ENCODE measurements around the gene POGZ.

The POGZ gene

DNA sequence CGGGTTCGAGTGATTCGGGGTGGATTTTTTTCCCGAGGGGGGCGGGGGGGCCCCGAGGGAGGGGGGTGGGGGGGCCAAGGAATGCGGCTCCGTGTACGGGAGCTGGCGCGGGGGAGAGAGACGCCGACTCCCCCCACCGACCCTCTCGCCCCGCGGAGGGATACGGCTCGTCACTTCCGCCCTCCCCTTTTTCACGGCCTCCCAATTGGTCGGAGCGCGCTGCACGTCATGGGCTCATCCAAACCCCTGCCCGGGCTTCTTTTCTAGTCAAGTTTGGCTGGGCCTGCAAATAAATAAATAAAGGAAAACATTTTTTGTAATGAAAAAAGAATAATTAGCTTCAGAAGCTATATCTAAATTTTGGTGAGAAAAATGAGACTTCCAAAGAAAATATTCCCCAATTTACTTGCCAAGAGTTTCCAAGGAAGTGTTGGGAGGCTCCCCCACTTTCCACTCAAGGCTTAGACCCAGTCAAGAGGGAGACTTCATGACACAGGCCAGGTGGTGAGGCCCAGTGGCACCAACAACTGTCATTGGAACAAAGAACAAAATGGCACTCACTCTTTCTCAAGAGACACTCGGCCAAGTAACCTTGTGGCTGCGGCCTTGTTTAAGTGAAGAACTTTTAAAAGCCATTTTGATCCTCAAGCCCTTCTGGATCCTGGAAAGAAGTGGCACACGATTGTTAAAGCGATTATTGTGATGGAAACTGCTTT, at the start of gene POGZ:
TSS of gene POGZ (minus strand) at position 164 of the 716 bp plus-strand sequence. CDS start 17,290 bp downstream, outside the sequence.
- peak; percentile 96 for DNase-seq

- no peak for DNase-seq
Measured at GRCh38 chr1:151508833-151509232, 49.5 kb upstream of the POGZ start.

DNA sequence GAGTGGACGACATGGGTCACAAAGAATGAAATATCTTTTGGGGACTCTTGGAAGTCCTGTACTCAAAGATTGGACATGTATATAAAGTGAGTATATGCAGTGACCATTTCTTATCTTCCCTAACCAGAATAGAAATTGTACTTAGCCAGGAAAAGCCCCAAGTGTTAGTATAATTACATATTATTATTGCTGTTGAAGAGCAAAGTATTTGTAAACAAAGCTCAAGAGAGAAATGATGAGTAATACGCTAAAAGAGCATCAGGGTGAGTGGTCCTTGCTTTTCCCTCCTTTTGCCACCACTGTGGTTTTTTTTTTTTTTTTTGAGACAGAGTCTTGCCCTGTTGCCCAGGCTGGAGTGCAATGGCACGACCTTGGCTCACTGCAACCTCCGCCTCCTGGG, 45.5 kb upstream of the POGZ start:
- no peak for DNase-seq

- DNase-seq = no peak
Measured at GRCh38 chr1:151504252-151504651, 45.0 kb upstream of the POGZ start.

- DNase-seq = no peak
Measured at GRCh38 chr1:151502859-151503780, 43.8 kb upstream of the POGZ start.

GRCh38 chr1:151502035-151502700, 42.9 kb upstream of the POGZ start:
- no peak for DNase-seq

- no peak for DNase-seq
Measured at GRCh38 chr1:151501474-151501873, 42.2 kb upstream of the POGZ start.

GRCh38 chr1:151499930-151500329, 40.6 kb upstream of the POGZ start:
- DNase-seq = no peak

DNA sequence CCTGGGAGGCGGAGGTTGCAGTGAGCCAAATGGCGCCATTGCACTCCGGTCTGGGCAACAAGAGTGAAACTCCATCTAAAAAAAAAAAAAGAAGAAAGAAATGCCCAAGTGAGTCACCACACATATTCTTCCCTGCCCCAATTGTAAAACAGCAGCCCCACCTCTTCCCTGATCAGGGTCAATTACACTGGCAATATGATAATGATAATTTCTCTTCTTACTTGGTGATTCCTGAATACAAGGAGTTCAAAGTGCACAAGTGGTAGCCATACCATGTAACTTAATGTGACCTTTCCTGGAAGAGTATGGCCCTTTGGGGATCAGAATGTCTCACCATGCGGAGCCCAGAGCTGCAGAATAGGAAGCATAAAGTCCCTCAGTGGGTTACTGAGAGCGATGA, 40.1 kb upstream of the POGZ start:
- DNase-seq = no peak

GRCh38 chr1:151495316-151495715, 36.0 kb upstream of the POGZ start:
- DNase-seq = no peak

- no peak for DNase-seq
Measured at GRCh38 chr1:151494741-151495281, 35.5 kb upstream of the POGZ start.

GRCh38 chr1:151493042-151493441, 33.7 kb upstream of the POGZ start:
- DNase-seq = no peak

DNA sequence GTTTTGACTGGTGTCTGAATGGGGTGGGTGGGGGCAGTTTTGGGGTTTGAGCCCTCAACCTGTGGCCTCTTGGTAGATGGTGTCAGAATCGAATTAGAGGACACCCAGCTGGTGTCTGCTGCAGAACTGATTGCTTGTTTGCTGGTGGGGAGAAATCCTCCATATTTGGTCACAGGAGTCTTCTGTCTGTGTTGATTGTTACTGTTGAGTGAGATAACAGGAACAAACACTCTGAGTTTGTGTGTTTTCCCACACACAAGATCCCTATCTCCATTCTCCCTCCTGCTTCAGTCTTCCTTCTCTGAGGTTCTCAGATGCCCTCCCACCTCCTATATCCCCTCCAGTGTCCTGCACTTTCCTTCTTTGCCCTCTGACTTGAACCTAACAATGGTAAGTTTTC, 32.8 kb upstream of the POGZ start:
- no peak for DNase-seq

GRCh38 chr1:151491641-151492040, 32.3 kb upstream of the POGZ start:
- DNase-seq = no peak

- no peak for DNase-seq
Measured at GRCh38 chr1:151486557-151486956, 27.3 kb upstream of the POGZ start.

DNA sequence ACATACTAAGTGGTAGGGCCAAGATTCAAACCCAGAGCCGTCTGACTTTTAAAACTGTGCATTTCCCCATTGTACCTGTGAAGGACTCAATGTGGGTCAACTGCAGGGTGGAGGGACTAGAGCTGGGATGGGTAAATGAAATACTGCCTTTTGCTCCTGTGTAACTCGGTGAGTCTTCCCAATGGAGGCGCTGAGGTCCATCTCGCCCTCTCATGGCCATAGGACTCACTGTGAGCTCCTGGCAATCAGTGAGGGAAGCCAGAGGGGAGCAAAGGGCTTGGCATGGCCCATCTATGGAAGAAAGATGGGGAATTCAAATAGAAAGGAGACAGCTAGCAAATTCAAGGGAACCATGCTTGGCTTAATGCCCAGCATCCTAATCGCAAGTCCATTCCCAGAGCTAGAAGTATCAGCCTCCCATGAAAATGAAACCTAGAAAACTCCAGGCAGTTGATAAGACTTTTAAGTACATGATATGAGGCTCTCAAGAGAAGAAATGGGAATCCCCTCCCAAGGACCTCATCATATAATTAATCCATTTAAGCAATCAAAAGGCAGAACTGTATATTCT, 26.5 kb upstream of the POGZ start:
- DNase-seq = no peak

GRCh38 chr1:151482017-151482416, 22.7 kb upstream of the POGZ start:
- DNase-seq = no peak

DNA sequence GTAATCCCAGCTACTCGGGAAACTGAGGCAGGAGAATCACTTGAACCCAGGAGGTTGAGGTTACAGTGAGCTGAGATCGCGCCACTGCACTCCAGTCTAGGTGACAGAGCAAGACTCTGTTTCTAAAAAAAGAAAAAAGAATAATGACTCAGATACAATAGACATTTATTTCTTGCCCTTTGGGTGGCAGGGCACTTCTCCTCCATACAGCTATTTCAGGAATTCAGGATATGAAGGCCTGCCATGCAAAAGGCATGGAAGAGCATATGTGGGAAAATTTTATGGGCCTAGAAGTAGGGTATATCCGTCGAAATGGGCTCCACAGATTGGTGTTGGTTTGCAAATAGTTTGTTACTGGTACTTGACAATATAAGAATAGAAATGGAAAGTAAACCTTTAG, 20.2 kb upstream of the POGZ start:
- DNase-seq = no peak

DNA sequence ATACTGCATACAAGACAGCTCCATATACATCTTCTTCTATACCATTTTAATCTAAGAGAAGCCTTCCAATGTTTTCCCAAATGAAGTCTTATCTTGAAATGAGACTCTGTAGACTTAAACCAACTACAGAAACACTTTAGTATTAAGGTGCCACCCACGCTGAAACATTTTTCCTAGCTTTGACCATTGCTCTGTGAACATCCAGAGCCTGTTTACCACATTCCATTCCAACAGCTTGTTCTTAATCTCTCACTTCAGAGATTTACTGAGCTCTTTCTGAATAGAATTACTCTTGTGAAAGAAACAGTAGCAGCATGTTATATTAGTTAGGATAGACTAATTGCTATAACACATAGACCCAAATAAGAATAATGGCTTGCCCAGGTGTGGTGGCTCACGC, 19.6 kb upstream of the POGZ start:
- DNase-seq = no peak

DNA sequence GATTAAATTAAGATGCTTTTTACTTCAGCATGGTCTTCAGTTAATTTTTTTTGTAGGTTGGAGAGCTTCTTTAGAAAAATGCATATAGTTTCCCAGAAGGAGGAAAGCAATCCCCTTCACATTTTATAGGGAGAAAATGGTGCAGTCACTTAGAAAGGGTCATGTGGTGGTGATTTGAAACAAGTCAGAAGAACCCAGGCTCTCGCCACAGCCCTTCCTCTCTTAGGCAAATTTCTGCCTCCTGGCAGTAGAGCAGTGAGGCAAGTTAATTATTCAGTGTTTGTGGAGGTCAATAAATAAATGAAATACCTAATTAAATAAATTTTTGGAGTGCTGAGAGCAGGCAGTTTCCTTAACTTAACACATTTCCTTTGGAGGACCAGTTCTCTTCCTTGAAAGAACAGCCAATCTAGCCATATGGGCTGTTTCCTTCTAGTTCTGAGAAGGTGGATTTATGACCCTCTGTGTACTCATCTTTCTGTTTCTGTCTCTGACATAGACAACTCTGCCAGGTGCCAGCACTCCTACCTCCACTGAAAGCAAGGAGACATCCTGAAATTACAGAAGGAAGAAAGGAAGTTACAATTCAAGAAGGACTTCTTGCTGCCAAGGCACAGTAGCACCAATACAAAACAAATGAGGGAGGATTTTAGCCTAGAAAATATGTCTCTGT, 19.0 kb upstream of the POGZ start:
- no peak for DNase-seq

DNA sequence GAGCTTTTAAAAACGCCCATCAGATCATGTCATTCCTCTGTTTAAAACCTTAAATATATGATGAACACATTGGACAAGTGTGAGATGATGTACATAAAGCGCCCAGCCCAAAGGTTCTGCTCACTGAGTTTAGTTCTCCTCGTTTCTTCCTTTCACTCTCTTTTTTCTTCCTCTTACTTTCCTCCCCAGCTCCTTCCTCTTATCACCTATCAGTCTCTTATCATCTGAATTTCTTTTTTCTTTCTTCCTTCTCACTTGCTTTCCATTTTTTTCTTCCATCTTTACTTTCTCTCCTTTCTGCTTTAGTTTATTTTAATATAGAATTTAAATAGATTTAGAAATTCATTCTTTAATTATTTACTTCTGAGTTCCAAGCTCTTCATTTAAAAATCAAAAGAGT, 17.8 kb upstream of the POGZ start:
- DNase-seq = no peak

DNA sequence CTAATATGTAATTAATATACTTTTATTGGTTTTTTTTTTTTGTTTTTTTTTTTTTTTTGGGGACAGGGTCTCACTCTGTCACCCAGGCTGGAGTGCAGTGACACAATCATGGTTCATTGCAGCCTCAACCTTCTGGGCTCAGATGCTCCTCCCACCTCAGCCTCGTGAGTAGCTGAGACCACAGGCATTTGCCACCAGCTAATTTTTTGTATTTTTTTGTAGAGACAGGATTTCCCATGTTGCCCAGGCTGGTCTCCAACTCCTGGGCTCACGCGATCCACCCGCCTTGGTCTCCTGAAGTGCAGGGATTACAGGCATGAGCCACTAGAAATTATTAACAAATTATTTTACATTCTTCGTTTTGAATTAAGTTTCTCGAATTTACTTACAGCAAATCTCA, 16.8 kb upstream of the POGZ start:
- no peak for DNase-seq

All from CD4-positive, alpha-beta T cell treated with Interleukin-6 for 4 hours (primary cell).